ENCODE results near the gene PNLIPRP1. TPM values are rescaled to one million over a fixed set of nuclear protein-coding genes. Genes with fewer than 3 reads are reported as not detected.

PNLIPRP1 gene
- total RNA-seq, 1 experiment from 2014 or later: 1.6 TPM

DNA sequence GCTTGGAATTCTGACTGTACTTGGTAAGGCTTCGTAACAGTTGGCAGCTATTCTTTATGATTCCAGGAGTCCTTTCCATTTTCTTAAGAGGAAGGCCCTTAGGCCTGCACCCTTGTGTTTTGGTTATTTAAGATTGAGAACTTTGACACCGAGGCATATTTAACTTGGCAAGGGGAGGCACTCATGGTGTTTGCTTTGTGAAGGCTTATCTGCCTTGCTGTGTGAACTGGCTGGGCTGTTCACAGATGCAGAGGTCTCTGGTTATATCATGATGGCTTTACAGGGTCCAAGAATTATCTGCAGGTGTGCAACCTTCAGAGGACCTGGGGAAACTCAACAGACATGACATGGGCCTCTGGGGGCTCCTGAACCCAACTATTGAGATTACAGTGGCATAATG is 833 bp upstream of the PNLIPRP1 start (continued):
- TF ChIP-seq EZH2 (IDR thresholded peaks at IDR 0.05) (no peak), ELF1 (IDR thresholded peaks at IDR 0.05; ENCODE audit: borderline replicate concordance, low read depth) (no peak), SRF (IDR thresholded peaks at IDR 0.05; ENCODE audit: low read depth) (no peak), MAX (IDR thresholded peaks at IDR 0.05) (no peak), YY1 (IDR thresholded peaks at IDR 0.05; ENCODE audit: extremely low read depth, insufficient replicate concordance, low read depth, low read length) (no peak)

GRCh38 chr10:116593139-116593740 is 2.5 kb downstream of the PNLIPRP1 start:
- Histone ChIP-seq H3K27ac (ENCODE audit: low read depth, low read length) (no peak overlapping the region), H3K9me3 (ENCODE audit: control insufficient read depth in 1 of 2, insufficient read depth in 1 of 2, low read depth in 1 of 2, low read length in 2 of 2) (no peaks in the 10 kb centered on the region), H3K4me1 (ENCODE audit: control insufficient read depth in 1 of 2, insufficient read depth in 2 of 2, low read length in 2 of 2) (no peaks in the 10 kb centered on the region), H2AFZ (ENCODE audit: low read depth, low read length, poor library complexity, severe bottlenecking) (no peak overlapping the region), H3K36me3 (ENCODE audit: control insufficient read depth in 1 of 2, insufficient read depth in 2 of 2, low read length in 2 of 2) (no peaks in the 10 kb centered on the region), H4K20me1 (ENCODE audit: insufficient read depth) (no peaks in the 10 kb centered on the region), H3K79me2 (ENCODE audit: insufficient read depth, low read length) (no peaks in the 10 kb centered on the region), H3K4me3 (replicated peaks in 1 of 2; ENCODE audit: low read depth in 1 of 2, low read length in 2 of 2) (no peak overlapping the region), H3K9me2 (ENCODE audit: insufficient read depth) (no peaks in the 10 kb centered on the region), H3K4me2 (ENCODE audit: low read length) (no peak overlapping the region), H3K27me3 (ENCODE audit: insufficient read depth, low read length) (peaks cover 27% of the 10 kb centered on the region; the same call in 1 of the 2 replicates), H3K9ac (ENCODE audit: low read length) (no peak overlapping the region)
- intact Hi-C loops (cut with micrococcal nuclease): no loop called here
- ChIA-PET CTCF (no interaction called here), POLR2A (no interaction called here), RAD21 (ENCODE audit: low non-redundant PET in 1 of 2, low total read pairs in 2 of 2, uncharacterized antibody in 2 of 2, unreplicated experiment in 2 of 2) (no interaction called here)
- TF ChIP-seq SP1 (IDR thresholded peaks at IDR 0.05; ENCODE audit: low read depth): no peak
- TF ChIP-seq YY1 (IDR thresholded peaks at IDR 0.05; ENCODE audit: extremely low read depth, insufficient replicate concordance, low read depth, low read length): no peak
- no peak for TF ChIP-seq MAX (IDR thresholded peaks at IDR 0.05)
- TF ChIP-seq, protein P1, sequence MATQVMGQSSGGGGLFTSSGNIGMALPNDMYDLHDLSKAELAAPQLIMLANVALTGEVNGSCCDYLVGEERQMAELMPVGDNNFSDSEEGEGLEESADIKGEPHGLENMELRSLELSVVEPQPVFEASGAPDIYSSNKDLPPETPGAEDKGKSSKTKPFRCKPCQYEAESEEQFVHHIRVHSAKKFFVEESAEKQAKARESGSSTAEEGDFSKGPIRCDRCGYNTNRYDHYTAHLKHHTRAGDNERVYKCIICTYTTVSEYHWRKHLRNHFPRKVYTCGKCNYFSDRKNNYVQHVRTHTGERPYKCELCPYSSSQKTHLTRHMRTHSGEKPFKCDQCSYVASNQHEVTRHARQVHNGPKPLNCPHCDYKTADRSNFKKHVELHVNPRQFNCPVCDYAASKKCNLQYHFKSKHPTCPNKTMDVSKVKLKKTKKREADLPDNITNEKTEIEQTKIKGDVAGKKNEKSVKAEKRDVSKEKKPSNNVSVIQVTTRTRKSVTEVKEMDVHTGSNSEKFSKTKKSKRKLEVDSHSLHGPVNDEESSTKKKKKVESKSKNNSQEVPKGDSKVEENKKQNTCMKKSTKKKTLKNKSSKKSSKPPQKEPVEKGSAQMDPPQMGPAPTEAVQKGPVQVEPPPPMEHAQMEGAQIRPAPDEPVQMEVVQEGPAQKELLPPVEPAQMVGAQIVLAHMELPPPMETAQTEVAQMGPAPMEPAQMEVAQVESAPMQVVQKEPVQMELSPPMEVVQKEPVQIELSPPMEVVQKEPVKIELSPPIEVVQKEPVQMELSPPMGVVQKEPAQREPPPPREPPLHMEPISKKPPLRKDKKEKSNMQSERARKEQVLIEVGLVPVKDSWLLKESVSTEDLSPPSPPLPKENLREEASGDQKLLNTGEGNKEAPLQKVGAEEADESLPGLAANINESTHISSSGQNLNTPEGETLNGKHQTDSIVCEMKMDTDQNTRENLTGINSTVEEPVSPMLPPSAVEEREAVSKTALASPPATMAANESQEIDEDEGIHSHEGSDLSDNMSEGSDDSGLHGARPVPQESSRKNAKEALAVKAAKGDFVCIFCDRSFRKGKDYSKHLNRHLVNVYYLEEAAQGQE (IDR thresholded peaks at IDR 0.05; ENCODE audit: low read depth): no peak
- no peak for TF ChIP-seq ELF1 (IDR thresholded peaks at IDR 0.05; ENCODE audit: borderline replicate concordance, low read depth)
- TF ChIP-seq SIN3A (IDR thresholded peaks at IDR 0.05; ENCODE audit: low read depth): no peak
- no peak for TF ChIP-seq EGR1 (IDR thresholded peaks at IDR 0.05; ENCODE audit: low read depth)
- no peak for TF ChIP-seq ZFX (IDR thresholded peaks at IDR 0.05)
- no peak for TF ChIP-seq CEBPB (IDR thresholded peaks at IDR 0.05; ENCODE audit: low read depth)
- TF ChIP-seq JUND (IDR thresholded peaks at IDR 0.05): no peak
- no peak for TF ChIP-seq CTCF (IDR thresholded peaks at IDR 0.05 in 2 of 3, conservative IDR thresholded peaks at IDR 0.05 in 1 of 3; ENCODE audit: borderline replicate concordance in 1 of 3, insufficient read depth in 1 of 3, low read depth in 2 of 3, low read length in 2 of 3)
- no peak for TF ChIP-seq POLR2A (IDR thresholded peaks at IDR 0.05; ENCODE audit: borderline replicate concordance, extremely low read depth, insufficient read depth, insufficient read length)
- TF ChIP-seq, protein P2, sequence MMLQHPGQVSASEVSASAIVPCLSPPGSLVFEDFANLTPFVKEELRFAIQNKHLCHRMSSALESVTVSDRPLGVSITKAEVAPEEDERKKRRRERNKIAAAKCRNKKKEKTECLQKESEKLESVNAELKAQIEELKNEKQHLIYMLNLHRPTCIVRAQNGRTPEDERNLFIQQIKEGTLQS (IDR thresholded peaks at IDR 0.05): no peak
- TF ChIP-seq RAD21 (IDR thresholded peaks at IDR 0.05; ENCODE audit: low read depth): no peak
- no peak for TF ChIP-seq CBX3 (IDR thresholded peaks at IDR 0.05; ENCODE audit: low read depth)
- TF ChIP-seq ZNF274 (IDR thresholded peaks at IDR 0.05; ENCODE audit: low read depth, low read length): no peak
- TF ChIP-seq FOSL1 (IDR thresholded peaks at IDR 0.05; ENCODE audit: low read depth): no peak
- no peak for TF ChIP-seq POLR2AphosphoS5 (IDR thresholded peaks at IDR 0.05; ENCODE audit: low read depth, low read length)
- TF ChIP-seq EZH2 (IDR thresholded peaks at IDR 0.05): no peak
- DNase-seq (ENCODE audit: low read depth, low spot score): no peak
- no TSS peak for BruUV-seq (replicated peaks)
- ATAC-seq: no peak
